ENCODE measurements around the gene ZNF784. TPM values are rescaled to one million over a fixed set of nuclear protein-coding genes. Genes with fewer than 3 reads are reported as not detected.

Gene ZNF784
- total RNA-seq, 1 experiment from 2014 or later = 10.2 TPM

- Mint-ChIP-seq H3K4me1 (ENCODE audit: low read depth, unreplicated experiment) (peaks cover 57% of the 10 kb centered on the region), H3K4me3 (ENCODE audit: unreplicated experiment) (no peak overlapping the region), H3K9me3 (ENCODE audit: unreplicated experiment) (no peaks in the 10 kb centered on the region), H3K36me3 (ENCODE audit: insufficient read depth, unreplicated experiment) (peaks cover 96% of the 10 kb centered on the region), H3K27me3 (ENCODE audit: insufficient read depth, unreplicated experiment) (no peaks in the 10 kb centered on the region), H3K27ac (ENCODE audit: unreplicated experiment) (no peak overlapping the region)
- intact Hi-C loops (cut with micrococcal nuclease; ENCODE audit: unreplicated experiment) = no loop called here
- TF ChIP-seq, protein P1, sequence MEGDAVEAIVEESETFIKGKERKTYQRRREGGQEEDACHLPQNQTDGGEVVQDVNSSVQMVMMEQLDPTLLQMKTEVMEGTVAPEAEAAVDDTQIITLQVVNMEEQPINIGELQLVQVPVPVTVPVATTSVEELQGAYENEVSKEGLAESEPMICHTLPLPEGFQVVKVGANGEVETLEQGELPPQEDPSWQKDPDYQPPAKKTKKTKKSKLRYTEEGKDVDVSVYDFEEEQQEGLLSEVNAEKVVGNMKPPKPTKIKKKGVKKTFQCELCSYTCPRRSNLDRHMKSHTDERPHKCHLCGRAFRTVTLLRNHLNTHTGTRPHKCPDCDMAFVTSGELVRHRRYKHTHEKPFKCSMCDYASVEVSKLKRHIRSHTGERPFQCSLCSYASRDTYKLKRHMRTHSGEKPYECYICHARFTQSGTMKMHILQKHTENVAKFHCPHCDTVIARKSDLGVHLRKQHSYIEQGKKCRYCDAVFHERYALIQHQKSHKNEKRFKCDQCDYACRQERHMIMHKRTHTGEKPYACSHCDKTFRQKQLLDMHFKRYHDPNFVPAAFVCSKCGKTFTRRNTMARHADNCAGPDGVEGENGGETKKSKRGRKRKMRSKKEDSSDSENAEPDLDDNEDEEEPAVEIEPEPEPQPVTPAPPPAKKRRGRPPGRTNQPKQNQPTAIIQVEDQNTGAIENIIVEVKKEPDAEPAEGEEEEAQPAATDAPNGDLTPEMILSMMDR (IDR thresholded peaks at IDR 0.05; ENCODE audit: insufficient read depth in 1 of 2, low read depth in 1 of 2, low read length in 1 of 2, severe bottlenecking in 1 of 2, unreplicated experiment in 1 of 2) = no peak
- no peak for DNase-seq
- CTCF ChIA-PET = interaction anchor here (1.5 to 1.6 kb wide), 2 partner anchors 19 to 32 kb away, joined by 6 to 9 read pairs; no protein-coding TSS in a partner anchor
- no TSS peak for BruUV-seq (replicated peaks)
- Histone ChIP-seq H3K9me3 (no peaks in the 10 kb centered on the region), H3K27me3 (replicated peaks; ENCODE audit: control insufficient read depth, insufficient read depth, low read length) (no peaks in the 10 kb centered on the region), H3K36me3 (ENCODE audit: control insufficient read depth, insufficient read depth, low read length) (peaks cover 15% of the 10 kb centered on the region), H3K4me1 (peaks cover 45% of the 10 kb centered on the region), H3K4me3 (ENCODE audit: low read depth, low read length) (no peak overlapping the region)
- POLR2A ChIA-PET = interaction anchor here (1.6 kb wide), 1 partner anchor 18 kb away, joined by 14 read pairs; the partner anchor contains the start of gene U2AF2
Observed at GRCh38 chr19:55672418-55672817, 48.1 kb upstream of the ZNF784 start.

DNA sequence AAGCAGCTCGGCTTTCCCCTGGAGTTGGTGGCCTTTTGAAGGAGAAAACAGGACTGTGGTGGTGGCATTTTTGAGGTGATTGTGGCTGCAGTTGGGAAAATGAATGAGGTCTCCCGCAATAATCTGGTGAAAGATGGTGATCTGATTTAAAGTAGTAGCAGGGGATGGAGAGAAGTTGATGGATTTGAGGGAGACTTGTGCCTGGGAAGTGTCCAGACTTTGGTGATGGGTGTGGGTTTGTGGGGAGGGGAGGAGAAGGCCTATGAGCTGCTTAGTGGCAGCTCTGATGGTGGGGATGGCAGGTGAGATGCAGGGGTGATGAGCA, 46.6 kb upstream of the ZNF784 start:
- ChIA-PET CTCF (interaction anchor here (0.5 to 1.6 kb wide), 14 partner anchors 11 to 662 kb away, joined by 3 to 53 read pairs (median 4); partner anchors contain the start of genes FIZ1 and U2AF2), POLR2A (interaction anchor here (1.6 kb wide), 1 partner anchor 17 kb away, joined by 14 read pairs; the partner anchor contains the start of gene U2AF2)
- DNase-seq = no peak
- peaks cover 20% of the 10 kb centered on the region for H3K36me3 ChIP-seq (ENCODE audit: control insufficient read depth, insufficient read depth, low read length)
- Mint-ChIP-seq H3K27ac (ENCODE audit: unreplicated experiment) (peak overlapping the region; percentile 83), H3K4me3 (ENCODE audit: unreplicated experiment) (peak overlapping the region; percentile 34), H3K9me3 (ENCODE audit: unreplicated experiment) (no peaks in the 10 kb centered on the region), H3K27me3 (ENCODE audit: insufficient read depth, unreplicated experiment) (no peaks in the 10 kb centered on the region), H3K36me3 (ENCODE audit: insufficient read depth, unreplicated experiment) (peaks cover 99% of the 10 kb centered on the region), H3K4me1 (ENCODE audit: low read depth, unreplicated experiment) (peaks cover 50% of the 10 kb centered on the region)
- intact Hi-C loops (cut with micrococcal nuclease; ENCODE audit: unreplicated experiment) = no loop called here
- H3K4me3 ChIP-seq (ENCODE audit: low read depth, low read length) = no peak overlapping the region
- BruUV-seq (replicated peaks) = no TSS peak
- TF ChIP-seq, protein P1 (IDR thresholded peaks at IDR 0.05; ENCODE audit: insufficient read depth in 1 of 2, low read depth in 1 of 2, low read length in 1 of 2, severe bottlenecking in 1 of 2, unreplicated experiment in 1 of 2) = no peak
- peaks cover 48% of the 10 kb centered on the region for H3K4me1 ChIP-seq
- no peaks in the 10 kb centered on the region for H3K27me3 ChIP-seq (replicated peaks; ENCODE audit: control insufficient read depth, insufficient read depth, low read length)
- no peaks in the 10 kb centered on the region for H3K9me3 ChIP-seq

DNA sequence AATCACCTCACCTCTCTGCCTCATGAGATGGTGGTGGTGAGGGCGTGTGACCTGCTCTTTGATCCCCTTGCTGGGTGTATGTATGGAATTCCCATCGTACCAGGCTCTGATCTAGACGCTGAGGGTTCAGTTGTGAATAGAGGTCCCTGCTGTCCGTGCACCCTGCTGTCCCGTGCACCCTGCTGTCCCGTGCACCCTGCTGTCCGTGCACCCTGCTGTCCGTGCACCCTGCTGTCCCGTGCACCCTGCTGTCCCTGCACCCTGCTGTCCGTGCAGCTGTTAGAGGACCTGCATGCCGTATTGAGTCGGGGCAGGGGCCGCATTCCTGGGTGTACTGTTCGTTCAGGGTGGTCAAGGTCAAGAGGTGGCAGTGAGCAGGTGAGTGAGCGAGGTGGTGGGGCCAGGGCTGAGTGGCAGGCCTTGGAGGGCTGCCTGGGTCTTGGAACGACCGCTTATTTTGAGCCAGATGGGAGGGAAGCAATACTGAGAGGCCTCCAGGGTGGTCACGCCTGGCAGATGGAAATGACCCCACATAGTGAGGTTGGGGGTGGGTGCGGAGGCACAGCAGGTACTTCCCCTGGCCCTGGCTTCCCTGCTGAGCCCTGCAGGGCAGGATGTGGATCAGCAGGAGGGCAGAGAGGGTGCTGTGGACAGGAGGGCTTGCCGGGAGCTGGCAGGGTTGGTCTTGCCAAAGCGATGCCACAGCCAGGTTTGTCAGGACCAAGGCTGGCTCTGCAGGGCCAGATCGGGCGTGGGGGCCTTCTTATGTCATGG, 46.1 kb upstream of the ZNF784 start:
- peak in 1 of 2 experiments; percentile 68 for DNase-seq
- Histone ChIP-seq H3K4me3 (ENCODE audit: low read depth, low read length) (no peak overlapping the region), H3K27me3 (replicated peaks; ENCODE audit: control insufficient read depth, insufficient read depth, low read length) (no peaks in the 10 kb centered on the region), H3K9me3 (no peaks in the 10 kb centered on the region), H3K36me3 (ENCODE audit: control insufficient read depth, insufficient read depth, low read length) (peaks cover 22% of the 10 kb centered on the region), H3K4me1 (peaks cover 49% of the 10 kb centered on the region)
- Mint-ChIP-seq H3K27me3 (ENCODE audit: insufficient read depth, unreplicated experiment) (no peaks in the 10 kb centered on the region), H3K9me3 (ENCODE audit: unreplicated experiment) (no peaks in the 10 kb centered on the region), H3K27ac (ENCODE audit: unreplicated experiment) (peak overlapping the region; percentile 83), H3K36me3 (ENCODE audit: insufficient read depth, unreplicated experiment) (peaks cover 99% of the 10 kb centered on the region), H3K4me1 (ENCODE audit: low read depth, unreplicated experiment) (peaks cover 50% of the 10 kb centered on the region), H3K4me3 (ENCODE audit: unreplicated experiment) (peak overlapping the region; percentile 34)
- intact Hi-C loops (cut with micrococcal nuclease; ENCODE audit: unreplicated experiment) = no loop called here
- no TSS peak for BruUV-seq (replicated peaks)
- POLR2A ChIA-PET = no interaction called here
- TF ChIP-seq, protein P1 (IDR thresholded peaks at IDR 0.05; ENCODE audit: insufficient read depth in 1 of 2, low read depth in 1 of 2, low read length in 1 of 2, severe bottlenecking in 1 of 2, unreplicated experiment in 1 of 2) = no peak
- CTCF ChIA-PET = interaction anchor here (0.6 to 1.5 kb wide), 5 partner anchors 11 to 38 kb away, joined by 4 to 53 read pairs (median 6); partner anchors contain the start of gene U2AF2

All from Caco-2 (cell line).